GM19025 (cell line): Measurements from ENCODE around the gene STEAP3.

Experiments used
- ATAC-seq: cut with Tn5 transposase; IDR thresholded peaks from one replicate; pipeline ENCODE4 v1.9.1; 2021; ENCODE audit warnings: mild to moderate bottlenecking, low read depth, moderate library complexity; ENCODE audit not compliant: unreplicated experiment

STEAP3 gene

DNA sequence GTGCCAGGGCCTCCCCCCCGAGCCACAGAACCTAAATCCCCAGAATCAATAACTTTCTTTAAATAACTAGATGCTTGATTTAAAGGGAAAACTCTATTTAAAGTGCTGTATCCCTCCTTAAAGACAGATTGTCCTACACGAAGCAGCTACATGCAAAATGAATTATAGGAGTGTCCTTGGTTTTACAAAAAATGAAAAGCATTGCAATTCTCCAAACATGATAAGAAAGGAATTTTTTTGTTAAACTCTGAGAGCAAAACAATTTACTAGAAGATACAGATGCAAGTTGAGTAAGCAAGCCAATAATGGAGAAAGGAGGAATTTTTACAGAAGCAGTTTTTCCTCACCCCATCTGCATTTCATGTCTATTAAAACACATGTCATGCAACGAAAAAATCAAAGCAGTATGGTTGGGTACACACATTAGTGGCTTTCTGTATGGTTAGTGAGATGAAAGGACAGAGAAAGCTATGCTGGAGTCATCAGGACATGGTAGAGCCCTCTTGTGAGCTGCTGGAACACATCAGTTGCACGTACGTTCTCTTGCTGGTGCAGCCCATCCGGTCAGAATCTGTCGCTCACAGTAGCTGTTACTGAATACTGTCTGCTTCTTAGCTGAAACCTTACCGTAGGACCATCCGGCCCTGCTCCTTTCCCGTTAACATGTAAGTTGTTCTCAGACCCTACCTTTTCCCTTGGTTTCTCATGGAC lies 25.9 kb upstream of the STEAP3 start:
- ATAC-seq = no peak

DNA sequence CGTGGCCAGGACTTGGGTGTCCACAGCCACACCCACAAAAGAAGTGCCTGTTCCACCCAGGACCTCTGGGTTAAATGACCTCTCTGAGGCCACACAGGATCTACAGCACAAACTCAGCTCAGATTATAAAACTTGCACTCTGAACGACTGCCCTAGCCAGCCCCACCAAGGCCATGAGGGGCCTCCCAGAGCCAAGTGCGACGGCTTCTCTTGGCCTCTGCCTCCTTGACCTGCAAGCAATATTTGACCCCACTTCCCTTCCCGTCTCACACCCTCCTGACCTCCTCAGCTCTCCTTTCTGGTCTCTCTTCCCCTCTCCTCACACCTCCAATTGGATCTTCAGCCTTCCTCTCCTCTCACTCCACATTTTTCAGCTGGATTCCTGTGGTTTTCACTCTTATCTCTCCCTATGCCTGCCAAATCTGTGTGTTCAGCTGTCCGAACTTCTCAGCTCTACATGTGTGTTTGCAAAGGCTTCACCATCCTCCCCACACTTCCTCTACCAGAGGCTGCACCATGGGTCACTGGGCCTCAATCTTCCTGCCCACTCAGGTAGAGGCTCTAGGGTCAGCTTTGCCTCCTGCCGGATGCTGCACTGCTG lies 25.3 kb upstream of the STEAP3 start:
- no peak for ATAC-seq

DNA sequence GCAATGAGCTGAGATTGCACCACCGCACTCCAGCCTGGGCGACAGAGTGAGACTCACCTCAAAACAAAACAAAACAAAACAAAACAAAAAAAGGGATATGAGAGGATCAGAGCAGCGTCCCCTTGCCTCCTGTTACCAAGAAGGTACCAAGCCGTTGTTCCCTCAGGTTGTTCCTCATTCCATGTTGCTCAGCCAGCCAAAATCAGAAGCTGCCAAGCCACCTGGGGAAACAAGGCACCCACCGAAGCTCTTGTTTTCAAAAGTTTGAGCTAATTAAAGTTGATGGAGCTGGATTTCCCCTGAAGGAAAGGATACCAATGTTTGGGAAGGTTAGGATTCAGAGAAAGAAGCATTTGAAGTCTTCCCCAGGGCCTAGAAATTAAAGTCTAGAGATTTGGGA lies 21.8 kb upstream of the STEAP3 start:
- no peak for ATAC-seq

DNA sequence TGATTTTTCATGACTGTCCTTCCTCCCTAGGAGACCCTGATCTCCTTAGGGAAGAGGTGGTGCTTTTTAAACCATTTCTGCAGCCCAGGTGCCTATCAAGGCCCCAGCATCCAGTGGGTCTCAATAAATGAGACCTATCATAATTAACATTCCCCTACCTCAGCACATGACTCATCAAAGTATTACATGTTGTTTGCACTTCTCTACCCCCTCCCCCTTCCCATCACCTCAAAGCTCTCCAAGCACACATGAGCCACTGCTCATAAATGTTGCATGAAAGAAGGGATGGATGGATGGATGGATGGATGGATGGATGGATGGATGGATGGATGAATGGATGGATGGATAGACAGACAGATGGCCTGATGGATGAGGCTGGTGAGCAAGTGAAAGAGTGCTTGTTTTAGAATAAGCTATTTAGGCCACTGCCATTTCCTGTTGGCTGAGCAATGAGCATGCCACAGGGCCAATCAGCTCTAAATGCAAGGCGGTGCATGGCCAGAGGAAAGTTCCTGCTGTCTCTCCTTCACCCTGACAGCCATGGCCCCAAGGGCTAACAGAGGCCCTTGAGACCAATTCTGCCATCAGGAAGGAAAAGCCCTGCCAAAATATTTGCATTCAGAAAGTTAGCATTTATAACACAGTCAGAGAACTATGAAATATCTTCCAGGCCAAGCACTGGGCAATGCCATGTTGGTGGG lies 20.9 kb upstream of the STEAP3 start:
- ATAC-seq = no peak

DNA sequence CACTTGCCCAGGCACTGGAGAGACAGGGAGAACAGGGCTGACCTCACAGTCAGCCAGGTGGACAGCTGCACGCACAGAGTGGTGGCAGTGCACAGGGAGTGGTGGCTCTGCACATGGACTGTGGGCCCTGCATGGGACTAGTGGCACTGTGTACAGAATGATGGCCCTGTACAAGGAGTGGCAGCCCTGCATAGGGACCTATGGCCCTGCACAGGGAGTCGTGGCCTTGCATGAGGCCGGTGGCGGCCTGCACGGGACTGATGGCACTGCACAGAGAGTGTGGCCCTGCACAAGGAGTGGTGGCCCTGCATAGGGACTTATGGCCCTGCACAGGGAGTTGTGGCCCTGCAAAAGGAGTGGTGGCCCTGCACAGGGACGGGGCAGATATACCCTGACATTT lies 19.1 kb upstream of the STEAP3 start:
- ATAC-seq = no peak

DNA sequence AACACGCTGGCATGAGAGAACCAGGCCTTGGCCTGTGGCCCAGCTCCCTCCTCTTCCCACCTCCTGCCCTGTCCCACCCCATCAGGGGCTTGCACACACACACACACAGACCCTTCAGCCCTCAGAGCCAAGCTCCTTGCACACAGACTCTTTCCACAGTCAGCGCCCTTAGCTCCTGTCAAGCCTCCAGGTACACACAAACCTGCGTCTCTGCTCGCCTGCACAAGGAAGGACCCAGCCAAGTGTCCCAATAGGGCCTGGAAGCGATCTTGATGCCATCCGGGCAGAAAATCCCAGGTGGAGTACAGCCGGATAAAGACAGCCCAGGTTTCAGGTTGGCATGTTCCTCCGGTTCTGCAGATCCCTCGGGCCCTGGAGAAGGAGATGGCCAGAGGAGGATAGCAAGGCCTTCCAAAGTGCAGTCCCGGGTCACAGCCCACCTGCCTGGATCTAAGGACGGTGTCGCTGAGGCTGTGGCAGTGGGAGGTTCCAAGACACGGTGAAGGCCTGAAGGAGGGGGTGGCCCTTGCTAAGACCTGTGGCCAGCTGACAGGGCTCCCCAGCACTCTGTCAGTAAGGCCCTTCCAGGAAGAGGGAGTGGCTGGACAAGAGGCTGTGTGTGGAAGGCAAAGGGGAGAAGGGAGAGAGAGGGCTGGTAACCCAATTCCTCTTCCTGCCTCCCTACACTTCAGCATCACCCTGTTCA lies 18.5 kb upstream of the STEAP3 start:
- no peak for ATAC-seq

DNA sequence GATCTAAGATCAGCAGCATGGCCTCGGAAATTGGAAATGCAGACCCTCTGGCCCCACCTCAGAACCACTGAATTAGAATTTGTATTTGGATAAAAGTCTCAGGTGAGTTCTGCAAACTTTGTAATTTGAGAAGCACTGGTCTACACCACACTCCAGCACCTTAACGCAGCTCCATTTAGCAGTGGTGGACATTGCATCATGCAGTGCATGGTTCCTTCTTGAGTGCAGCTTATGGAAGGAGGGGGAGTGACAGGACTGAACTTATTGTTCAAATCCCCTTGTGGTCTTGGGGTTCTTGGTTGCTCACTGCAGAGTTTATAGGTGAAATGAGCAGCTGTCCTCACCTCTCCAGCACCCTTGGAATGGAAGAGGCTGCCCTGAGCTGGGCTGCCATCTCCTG lies 17.4 kb upstream of the STEAP3 start:
- ATAC-seq = no peak

DNA sequence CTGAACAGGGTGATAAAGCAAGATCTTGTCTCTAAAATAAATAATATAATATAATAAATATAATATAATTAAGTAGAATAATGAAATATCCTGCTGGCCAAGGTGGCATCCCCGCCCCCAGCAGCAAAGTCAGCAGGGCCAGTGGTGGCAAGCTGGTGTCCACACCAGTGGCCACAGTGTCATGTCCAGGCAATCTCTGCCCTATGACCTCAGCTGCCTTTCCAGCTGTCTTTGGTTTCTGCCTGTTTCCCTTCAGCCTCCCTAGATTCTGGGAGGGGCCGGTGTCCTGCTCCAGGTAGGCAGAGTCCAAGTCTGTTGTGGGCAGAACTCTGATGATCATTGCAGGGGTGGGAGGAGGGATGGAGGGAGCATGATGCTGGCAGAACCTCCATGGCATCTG lies 16.2 kb upstream of the STEAP3 start:
- ATAC-seq = no peak

DNA sequence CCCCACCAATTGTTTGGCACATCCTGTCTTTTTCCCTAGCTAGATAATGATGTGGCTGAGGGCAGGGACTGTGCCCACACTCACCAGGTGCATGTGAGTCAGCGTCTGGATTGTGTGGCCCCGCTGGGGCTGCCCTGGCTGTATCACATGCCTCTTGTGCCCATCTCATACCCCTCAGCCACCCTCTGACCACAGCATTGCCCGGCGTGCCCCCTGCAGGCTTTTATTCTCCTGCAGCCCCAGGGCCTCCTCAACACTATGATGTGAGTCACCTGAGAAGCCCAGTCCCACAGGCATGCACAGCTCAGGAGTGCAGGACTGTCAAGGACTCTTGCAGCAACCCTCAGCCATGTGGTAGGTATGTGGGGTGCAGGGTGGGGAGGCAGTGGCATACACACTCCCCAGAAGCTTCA lies 14.8 kb upstream of the STEAP3 start:
- ATAC-seq = no peak

DNA sequence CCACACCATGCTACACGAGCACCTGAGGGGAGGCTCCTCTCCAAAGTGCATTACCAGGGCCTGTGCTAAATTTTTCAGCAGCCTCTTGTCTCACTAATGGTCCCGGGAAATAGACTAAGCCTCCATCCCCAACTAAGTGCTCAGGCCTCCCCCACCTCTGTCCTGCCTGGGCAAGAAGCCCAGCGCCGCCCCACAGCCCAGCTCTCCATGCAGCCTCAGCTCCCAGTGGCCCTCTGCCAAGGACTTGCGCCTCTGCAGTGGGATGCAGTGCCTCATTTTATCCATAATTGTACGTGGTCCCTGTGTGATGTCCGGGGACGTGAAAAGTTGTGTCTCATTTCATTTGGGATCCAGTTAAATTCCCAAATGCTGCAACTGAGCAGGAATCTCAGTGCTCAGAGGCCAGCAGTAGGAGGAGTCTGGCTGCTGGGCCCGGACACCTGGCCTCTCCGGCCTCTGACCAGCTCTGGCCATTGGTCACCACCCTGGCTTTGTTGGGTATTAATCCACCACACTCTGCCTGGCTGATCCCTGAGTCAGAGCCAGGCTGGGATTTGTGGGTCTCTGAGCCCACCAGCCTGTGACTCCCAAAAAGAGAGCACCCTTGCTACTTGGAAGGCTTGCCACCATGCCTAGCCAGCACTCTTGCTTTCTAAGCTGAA lies 11.4 kb upstream of the STEAP3 start:
- no peak for ATAC-seq

DNA sequence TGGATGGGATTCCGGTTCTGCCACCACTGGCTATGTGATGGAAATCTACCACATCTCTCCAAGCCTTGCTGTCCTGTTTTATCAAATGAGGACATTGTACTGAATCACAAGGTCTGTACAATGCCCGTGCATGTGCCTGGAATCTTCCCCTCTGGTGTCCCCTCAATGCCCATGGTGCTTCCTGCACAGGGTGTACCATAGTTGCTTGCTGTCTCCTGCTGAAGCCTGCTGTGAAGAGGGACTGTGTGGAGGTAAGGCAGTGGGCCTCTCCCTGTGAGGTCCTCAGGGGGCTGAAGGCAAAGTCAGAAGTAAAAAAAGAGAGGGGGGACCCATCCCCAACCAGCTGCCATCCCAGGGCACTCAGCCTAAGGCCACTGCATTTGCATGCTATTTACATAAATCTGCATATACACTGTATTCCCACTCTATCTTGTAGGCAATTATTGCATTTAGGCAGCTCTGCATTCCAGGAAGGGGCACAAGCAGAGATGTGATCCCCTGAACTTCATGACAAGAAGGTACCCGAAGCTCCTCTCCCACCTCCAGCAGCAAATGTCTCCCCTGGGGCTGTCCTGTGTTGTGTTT lies 9.1 kb upstream of the STEAP3 start:
- ATAC-seq = no peak

DNA sequence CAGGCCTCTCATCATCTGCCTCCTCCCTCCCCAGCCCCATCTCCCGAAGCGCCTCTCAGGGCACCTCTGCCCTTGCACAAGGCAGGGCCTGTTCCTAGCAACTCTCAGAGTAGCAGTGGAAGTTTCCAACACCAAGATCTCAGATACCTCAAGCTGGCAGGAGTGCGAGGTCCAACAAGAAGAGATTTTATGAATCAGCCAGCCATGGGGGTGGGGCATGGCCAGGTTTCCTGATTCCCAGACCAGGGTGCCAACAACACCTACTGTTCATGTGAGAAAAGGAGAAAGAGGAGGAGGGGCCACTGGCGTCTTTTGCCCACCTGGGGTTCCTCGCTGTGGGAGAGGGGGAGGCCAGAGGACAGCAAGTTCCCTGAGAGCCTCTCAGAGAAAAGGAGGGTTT lies 6.6 kb upstream of the STEAP3 start:
- no peak for ATAC-seq

DNA sequence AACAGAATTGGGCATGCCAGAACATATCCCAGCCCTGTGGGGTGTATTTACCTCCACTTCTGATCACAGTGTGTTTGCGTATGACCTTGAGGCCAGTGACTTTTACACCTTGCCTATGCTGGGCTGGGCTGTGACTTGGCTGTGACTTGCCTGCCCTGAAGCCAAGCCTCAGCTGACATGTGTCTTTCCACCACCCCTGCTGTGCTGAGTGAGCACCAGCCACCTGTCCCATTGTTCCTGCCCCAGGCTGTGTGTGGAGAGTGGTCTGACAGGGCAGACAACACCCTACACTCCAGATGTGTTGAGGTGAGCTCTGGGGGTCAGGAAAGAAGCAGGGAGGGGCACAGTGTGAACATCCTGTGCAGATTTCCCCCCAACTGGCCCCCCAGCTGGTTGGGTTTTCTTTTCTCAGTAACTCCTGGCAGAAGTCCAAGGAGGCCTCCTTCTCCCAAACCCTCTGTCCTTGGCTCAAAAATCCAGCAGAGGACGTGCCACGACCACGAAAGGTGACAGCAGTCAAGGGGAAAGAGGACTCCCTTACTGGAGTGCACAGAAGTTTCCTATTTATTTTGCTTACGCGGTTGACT lies 5.1 kb upstream of the STEAP3 start:
- no peak for ATAC-seq

DNA sequence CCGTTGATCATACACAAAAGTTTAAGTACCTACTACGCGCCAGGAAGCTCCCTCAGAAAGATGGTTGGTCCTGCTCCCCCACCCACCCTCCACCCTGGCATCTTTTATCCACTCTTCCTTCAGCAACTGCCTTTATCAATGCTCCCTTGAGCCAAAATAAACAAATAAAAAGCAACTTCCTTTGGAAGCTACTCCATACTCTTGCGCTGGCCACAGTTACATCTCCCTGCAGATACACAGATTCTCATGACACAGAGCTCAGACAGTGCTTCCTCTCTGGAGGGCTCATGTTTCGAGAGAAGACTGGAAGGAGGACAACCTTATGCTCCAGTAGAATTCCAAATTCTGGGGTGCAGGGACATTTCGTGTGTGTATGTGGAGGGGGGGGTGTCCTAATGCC lies 3.8 kb upstream of the STEAP3 start:
- no peak for ATAC-seq

DNA sequence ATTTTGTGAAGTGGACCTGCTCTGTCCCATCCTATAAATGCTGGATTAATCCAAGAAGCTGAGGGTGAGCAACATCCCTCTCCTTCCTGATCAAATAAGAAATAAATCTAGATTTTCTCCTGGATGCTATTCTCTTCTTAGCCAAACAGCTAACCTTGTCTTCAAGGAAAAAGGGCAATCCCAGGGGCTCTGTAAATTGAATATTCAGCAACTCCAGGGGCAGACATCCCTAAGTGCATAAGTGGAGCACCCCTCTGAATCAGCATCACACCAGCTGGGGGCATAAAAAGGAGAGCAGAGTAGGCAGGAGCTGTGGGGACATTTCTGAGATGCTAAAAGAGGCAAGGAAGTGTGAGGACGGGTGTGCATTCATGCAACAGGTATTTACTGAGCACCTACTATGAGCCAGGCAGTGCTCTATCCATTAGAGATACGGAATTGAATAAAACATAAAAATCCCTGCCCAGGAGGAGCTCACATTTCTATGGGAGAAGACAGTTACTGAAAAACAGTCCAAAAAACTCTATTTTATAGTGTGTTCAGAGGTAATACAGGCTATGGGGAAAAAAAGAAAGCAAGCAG lies 2.8 kb upstream of the STEAP3 start:
- ATAC-seq = no peak

DNA sequence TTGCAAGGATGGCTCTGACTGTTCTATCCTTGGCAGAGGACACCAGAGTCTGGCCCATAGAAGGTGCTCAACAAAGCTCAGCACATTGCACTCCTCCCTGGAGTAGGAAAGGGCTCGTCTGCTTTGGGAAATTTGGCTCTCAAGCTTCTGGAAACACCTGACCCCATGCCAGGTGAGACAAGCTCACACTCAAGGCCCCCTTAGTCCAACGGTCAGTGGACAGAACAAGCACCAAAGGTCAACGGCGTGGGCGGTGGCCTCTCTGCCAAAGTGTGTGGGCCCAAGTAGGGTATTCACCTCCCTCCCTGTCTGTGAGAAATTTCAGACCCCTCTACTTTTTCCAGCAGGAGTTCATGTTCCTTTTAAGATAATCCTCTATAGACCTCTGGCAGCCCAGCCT lies 2.0 kb upstream of the STEAP3 start:
- no peak for ATAC-seq

DNA sequence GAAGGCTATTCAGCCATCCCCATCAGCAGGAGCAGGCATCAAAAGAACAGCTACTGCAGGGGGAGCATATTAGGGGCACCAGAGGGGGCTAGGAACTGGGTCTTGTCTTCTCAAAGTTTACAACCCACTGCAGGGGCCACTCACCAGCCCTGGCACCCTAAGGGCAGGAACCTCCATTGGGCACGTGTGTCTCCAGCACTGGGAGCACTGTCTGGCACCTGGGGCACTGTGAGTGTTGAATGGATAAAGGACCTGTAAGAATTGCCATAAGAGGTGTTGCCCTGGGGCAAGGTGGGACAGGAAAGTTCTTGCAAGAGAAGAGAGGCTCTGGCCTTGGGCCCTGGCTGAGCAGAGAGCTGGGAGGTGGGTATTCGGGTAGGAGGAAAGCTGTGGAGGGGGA lies 1.4 kb upstream of the STEAP3 start:
- ATAC-seq = no peak

DNA sequence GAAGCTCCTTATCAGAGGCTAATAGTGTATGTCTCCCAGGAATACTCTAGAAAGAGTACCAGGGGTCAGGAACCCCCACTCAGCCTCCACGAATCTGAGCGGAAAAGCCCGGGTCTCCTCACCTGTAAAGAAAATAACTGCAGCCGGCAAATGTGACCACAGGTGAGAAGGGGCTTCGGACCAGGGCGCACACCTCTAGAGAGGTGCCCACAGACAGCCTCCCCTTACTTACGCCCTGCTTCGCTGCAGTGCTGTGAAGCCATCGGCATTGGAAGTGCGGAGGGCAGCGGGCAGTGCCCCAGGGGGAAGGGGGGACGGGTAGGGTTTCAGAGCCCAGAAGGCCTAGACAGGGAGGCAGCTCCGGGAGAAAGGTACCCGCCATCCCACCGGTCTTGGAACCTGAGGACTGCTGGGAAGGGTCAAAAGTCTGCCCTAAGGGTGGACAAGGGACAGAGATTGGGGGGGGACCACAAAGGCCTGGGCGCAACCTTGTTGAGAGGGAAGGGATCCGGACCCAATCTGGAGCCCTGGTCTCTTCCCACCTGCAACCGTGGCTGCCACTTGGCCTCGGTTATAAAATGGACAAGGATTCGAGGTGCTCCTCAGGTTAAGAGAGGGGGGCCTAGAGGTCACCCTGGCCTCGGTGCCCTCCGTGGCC lies 642 bp upstream of the STEAP3 start:
- no peak for ATAC-seq

DNA sequence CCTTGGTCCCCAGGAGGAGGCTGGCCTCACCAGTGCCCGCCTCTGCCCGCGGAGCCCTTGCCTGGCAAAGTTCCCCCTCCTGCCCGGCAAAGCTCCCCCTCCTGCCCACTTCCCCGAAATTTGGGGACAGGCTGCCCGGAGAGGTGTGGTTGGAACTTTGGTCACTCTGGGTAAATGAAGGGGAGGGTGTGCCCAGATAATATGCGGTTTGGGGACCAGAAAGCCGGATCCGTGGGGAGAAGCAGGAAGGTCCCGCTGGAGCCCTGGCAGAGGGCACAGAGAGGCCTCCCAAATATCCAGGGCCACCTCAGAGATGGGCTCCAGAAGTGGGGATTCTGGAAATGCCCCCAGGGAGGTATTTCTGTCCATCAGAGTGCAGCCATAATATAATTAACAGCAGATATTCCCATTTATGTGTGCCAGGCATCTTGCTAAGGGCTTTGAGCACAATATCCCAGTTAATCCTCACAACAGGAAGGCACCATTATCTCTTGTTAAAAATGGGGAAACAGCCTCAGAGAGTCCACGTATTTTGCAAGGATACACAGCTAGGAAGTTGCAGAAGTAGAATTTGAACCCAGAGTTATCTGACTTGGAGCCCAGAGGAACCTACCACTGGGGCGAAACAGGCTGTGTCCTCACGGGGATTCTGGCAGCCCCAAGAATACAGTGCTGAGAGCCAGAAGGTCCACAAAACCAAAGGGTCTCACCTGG lies 914 bp downstream of the STEAP3 start:
- ATAC-seq = no peak
